Activated T-cell treated with anti-CD3 and anti-CD28 coated beads, Interleukin-2, amount 50 U/mL, for 4 hours (primary cell): Measurements from ENCODE around the gene CFDP1. TPM values are rescaled to one million over a fixed set of nuclear protein-coding genes. Genes with fewer than 3 reads are reported as not detected.

Experiments used
- ATAC-seq, 2 donors: fragments of 200-7000 bp; cut with Tn5 transposase; one replicate each; pipeline ENCODE4 v1.10.0; 2021
- DNase-seq: peaks from one replicate; pipeline ENCODE4 v3.0.0-alpha.2; 2020
- H3K27me3 Mint-ChIP-seq: one replicate; pipeline ENCODE4 v1.8.0; 2021; ENCODE audit warnings: low read depth, mixed read lengths
- H3K36me3 Mint-ChIP-seq: one replicate; pipeline ENCODE4 v1.8.0; 2022; ENCODE audit warnings: mixed read lengths; ENCODE audit not compliant: insufficient read depth
- H3K4me1 Mint-ChIP-seq: one replicate; pipeline ENCODE4 v1.8.0; 2021; ENCODE audit warnings: low read depth, mixed read lengths
- H3K4me3 Mint-ChIP-seq: one replicate; pipeline ENCODE4 v1.8.0; 2021; ENCODE audit warnings: mild to moderate bottlenecking, moderate library complexity, mixed read lengths
- H3K9me3 Mint-ChIP-seq: one replicate; pipeline ENCODE4 v1.8.0; 2021; ENCODE audit warnings: mixed read lengths
- total RNA-seq, 3 donors: library from RNA; stranded (reverse); gene quantifications; one replicate each; pipeline ENCODE4 v1.2.1, GENCODE V29; 2021

CFDP1 gene
- total RNA-seq, 3 donors from 2014 or later = 28.3 to 33.2 (median 28.6) TPM

DNA sequence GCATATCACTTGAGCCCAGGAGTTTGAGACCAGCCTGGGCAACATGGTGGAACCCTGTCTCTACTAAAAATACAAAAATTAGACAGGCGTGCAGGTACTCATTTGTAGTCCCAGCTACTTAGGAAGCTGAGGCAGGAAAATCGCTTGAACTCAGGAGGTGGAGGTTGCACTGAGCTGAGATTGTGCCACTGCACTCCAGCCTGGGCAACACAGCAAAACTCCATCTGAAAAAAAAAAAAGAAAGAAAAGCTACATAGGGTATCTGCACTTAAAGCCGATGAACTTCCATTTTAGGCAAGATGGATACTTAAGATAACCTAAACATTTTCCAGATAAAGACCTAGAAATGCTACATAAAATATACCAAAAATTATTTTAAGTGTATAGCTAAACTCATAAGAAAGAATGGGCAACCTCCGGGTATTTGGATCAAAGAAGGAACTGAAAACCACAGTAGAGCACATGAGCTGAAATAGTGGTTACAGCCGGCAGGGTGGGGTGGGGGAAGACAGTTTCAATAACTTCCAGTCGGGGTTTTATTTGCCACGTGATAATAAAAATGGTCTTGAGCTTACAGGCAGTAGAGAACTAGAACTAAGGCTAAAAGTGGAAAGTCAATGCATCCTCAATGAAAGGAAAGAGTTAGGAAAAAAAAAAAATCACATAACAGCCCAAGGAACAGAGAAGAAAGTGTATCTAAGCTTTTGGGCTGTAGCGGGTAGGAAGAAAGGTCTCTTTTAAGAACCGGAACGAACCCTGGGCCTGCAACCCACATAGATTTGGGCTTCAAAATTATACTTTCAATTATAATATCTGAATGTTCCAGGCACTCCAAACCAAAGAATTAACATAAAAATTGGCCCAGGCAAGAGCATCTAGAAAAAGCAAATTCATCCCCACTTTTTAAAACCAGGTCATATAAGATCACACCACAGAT, 53.1 kb downstream of the CFDP1 start:
- Mint-ChIP-seq H3K4me1 (peaks cover 53% of the 10 kb centered on the region), H3K4me3 (peak overlapping the region; percentile 72), H3K9me3 (no peaks in the 10 kb centered on the region), H3K27me3 (no peaks in the 10 kb centered on the region), H3K36me3 (peaks cover 41% of the 10 kb centered on the region)
- DNase-seq (peak; percentile 18), ATAC-seq (peak; percentile 65 to 67)

DNA sequence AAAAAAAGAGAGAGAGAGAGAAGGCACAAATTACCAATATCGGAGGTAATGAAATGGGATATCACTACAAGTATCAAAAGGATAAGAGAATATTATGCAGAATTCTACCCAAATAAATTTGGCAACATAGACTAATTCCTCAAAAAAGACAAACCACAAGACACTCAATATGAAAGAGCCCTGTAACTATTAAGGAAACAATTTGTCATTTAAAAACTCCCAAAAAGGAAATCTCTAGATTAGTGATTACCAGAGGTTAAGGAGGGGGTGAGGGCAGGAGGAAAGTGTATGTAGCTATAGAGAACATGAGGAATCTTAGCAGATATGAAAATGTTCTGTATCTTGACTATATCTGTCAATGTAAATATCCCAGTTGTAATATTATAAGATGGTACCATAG, 54.0 kb downstream of the CFDP1 start:
- Mint-ChIP-seq H3K36me3 (peaks cover 43% of the 10 kb centered on the region), H3K9me3 (no peaks in the 10 kb centered on the region), H3K4me3 (peak overlapping the region; percentile 37), H3K27me3 (no peaks in the 10 kb centered on the region), H3K4me1 (peaks cover 53% of the 10 kb centered on the region)
- peak; percentile 77 to 82 for ATAC-seq
- DNase-seq = no peak

DNA sequence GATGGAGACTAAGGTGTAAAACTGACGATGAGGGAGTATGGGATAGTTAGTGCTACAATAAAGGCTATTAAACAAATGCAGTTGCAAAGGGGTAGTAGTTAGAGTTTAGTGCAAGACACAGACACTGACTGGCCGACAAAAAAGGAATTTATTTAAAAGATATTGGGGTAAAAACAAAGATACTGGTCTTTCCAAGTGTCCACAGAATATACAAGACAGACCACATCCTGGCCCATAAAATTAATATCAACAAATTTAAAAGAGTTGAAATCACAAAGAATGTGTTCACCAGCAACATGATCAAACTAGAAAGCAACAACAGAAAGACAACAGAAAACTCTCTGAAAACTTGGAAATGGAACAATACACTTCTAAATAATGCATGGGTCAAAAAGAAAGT, 54.7 kb downstream of the CFDP1 start:
- no peak overlapping the region for H3K4me3 Mint-ChIP-seq
- H3K36me3 Mint-ChIP-seq = peaks cover 43% of the 10 kb centered on the region
- ATAC-seq (no peak), DNase-seq (no peak)
- H3K27me3 Mint-ChIP-seq = no peaks in the 10 kb centered on the region
- H3K9me3 Mint-ChIP-seq = no peaks in the 10 kb centered on the region
- H3K4me1 Mint-ChIP-seq = peaks cover 53% of the 10 kb centered on the region

- ATAC-seq (no peak), DNase-seq (no peak)
- Mint-ChIP-seq H3K9me3 (no peaks in the 10 kb centered on the region), H3K36me3 (peaks cover 43% of the 10 kb centered on the region), H3K27me3 (no peaks in the 10 kb centered on the region), H3K4me3 (no peak overlapping the region), H3K4me1 (peaks cover 53% of the 10 kb centered on the region)
Observed at GRCh38 chr16:75377729-75378386, 55.4 kb downstream of the CFDP1 start.

GRCh38 chr16:75376475-75377161, 56.7 kb downstream of the CFDP1 start:
- H3K9me3 Mint-ChIP-seq = no peaks in the 10 kb centered on the region

GRCh38 chr16:75374388-75374787, 58.9 kb downstream of the CFDP1 start:
- Mint-ChIP-seq H3K4me1 (peaks cover 21% of the 10 kb centered on the region), H3K27me3 (no peaks in the 10 kb centered on the region), H3K4me3 (no peak overlapping the region), H3K36me3 (peaks cover 38% of the 10 kb centered on the region), H3K9me3 (no peaks in the 10 kb centered on the region)
- no peak for DNase-seq
- ATAC-seq = no peak

More at GRCh38 chr16:75376475-75377161, 56.7 kb downstream of the CFDP1 start:
- no peak for DNase-seq
- Mint-ChIP-seq H3K4me3 (no peak overlapping the region), H3K27me3 (no peaks in the 10 kb centered on the region), H3K4me1 (peaks cover 42% of the 10 kb centered on the region), H3K36me3 (peaks cover 42% of the 10 kb centered on the region)
- ATAC-seq = no peak

DNA sequence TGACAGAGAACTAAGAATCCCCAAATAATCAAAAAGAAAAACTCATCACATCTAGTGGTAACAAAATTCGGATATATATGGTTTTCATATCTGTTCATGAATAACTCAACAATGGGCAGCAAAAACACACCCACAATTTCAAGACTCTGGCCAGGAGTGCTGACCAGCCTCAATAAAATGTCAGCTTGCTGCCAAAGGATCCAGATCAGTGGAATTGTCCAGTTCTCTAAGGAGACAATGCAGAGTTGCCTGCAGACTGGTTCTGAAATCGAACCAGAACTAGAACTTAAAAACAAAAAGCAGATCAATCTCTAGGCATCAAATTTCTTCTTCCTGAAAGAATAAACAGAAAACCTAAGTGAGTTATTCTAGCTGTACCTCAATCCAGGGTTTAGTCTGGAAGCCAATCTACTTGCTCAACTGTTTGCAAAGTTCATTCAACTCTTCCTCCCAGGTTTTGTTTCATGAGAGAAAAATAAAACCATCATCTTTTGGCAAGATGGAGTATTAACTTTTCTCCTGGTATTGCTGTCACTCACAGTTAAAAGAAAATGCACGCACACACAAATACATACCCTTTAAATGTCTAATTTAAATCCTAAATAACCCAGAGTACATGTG, 61.0 kb downstream of the CFDP1 start:
- Mint-ChIP-seq H3K9me3 (no peaks in the 10 kb centered on the region), H3K27me3 (no peaks in the 10 kb centered on the region), H3K36me3 (peaks cover 19% of the 10 kb centered on the region), H3K4me1 (peaks cover under 1% of the 10 kb centered on the region), H3K4me3 (no peak overlapping the region)
- DNase-seq (no peak), ATAC-seq (no peak)

DNA sequence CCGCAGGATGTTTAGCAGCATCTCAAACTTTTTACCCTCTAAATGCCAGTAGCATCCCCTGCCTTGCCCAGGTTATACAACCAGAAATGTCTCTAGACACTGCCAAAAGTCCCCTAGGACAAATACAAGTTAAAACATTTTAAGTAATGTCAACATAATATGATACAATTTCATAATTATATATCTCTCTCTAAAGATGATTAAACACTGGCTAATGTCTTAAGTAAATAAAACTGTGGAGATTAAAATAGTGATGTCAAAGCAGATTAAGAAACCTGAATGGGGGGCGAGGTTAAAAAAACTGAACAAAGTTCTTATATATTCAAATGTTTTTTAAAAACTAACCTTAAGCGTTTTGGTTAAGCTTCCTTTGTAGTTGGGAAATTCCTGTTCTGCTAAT, 62.1 kb downstream of the CFDP1 start:
- no peak for ATAC-seq
- Mint-ChIP-seq H3K4me3 (no peak overlapping the region), H3K36me3 (peaks cover 10% of the 10 kb centered on the region), H3K27me3 (no peaks in the 10 kb centered on the region), H3K9me3 (no peaks in the 10 kb centered on the region), H3K4me1 (no peaks in the 10 kb centered on the region)
- DNase-seq = no peak

DNA sequence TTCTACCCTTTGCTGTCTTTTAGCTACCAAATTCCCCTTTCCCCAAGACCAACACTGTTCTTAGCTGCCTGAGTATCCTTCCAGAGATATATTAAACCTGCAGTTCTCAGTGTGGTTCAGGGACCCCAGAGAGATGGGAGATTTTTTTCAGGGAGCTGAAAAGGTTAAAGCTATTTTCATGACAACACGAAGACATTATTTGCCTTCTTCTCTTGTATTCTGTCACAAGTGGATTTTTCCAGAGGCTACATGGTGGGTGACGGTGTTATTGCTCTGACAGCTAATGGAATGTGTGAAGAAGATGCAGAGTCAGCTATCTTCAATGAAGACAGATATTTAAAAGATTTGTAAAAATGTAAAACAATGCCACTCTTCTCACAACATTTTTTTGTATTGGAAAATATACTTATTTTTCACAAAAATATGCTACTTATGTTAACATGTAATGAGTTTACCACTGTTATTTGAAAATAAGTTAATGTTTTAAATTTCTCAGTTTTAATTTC, 69.0 kb downstream of the CFDP1 start:
- Mint-ChIP-seq H3K9me3 (no peaks in the 10 kb centered on the region), H3K4me3 (no peak overlapping the region), H3K27me3 (no peaks in the 10 kb centered on the region), H3K4me1 (no peaks in the 10 kb centered on the region), H3K36me3 (peaks cover 13% of the 10 kb centered on the region)
- no peak for ATAC-seq
- no peak for DNase-seq

DNA sequence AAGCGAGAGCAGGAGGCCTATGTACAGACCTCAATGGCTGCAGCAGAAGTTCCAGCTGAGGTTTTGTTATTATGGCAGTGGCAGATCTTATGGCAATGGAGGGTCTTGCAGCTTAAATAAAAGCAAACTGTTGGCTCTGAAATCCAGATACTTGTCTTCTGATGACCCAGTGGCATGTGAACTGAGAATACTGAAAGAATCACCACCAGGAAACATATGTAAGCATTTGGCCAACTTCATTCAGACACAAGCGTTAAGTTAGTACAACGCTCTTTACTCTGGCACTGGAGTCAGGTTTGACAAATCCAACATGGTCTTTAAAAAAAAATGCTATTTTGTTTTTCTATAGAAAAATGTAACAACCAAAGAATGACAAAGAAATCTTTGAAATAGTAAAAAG, 70.5 kb downstream of the CFDP1 start:
- no peaks in the 10 kb centered on the region for H3K9me3 Mint-ChIP-seq
- no peak overlapping the region for H3K4me3 Mint-ChIP-seq
- no peak for DNase-seq
- H3K36me3 Mint-ChIP-seq = peaks cover 13% of the 10 kb centered on the region
- no peaks in the 10 kb centered on the region for H3K27me3 Mint-ChIP-seq
- H3K4me1 Mint-ChIP-seq = no peaks in the 10 kb centered on the region
- no peak for ATAC-seq

DNA sequence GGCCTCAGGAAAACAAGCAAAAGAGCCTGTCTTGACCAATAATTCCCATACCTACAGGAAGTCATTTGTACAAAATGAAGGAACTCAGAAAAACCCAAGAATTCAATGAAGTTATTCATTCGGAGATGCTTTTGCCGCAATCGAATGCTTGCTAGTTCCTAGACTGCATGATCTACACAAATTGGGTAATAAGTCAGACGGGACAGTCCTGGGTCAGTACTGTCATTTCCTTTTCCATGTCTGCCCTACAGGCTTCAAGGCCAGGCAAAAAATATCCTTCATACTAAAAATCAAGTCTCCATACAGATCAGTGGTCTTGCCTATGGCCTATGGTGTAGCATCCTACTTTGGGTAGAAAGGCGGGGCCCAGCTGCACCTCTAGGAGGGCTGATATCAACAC, 71.4 kb downstream of the CFDP1 start:
- no peaks in the 10 kb centered on the region for H3K4me1 Mint-ChIP-seq
- H3K27me3 Mint-ChIP-seq = no peaks in the 10 kb centered on the region
- DNase-seq (no peak), ATAC-seq (no peak)
- no peaks in the 10 kb centered on the region for H3K9me3 Mint-ChIP-seq
- H3K4me3 Mint-ChIP-seq = no peak overlapping the region
- peaks cover 16% of the 10 kb centered on the region for H3K36me3 Mint-ChIP-seq

DNA sequence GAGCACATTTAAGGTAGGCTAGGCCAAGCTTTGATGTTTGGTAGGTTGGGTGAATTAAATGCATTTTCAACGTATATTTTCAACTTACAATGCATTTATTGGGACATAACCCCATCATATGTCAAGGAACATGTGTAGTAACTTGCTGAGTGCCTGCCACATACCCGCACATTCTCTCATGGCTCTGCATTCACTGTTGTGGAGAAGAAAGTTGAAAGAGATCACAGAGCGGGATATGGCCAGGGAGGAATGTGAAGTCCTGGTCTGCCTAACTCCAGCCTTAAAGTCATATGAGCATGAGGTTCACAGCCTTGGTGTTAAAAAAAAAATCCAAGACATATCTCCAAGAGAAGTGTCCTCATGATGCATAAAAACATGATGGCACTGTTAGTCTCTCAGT, 79.1 kb downstream of the CFDP1 start:
- ATAC-seq (no peak), DNase-seq (no peak)
- no peaks in the 10 kb centered on the region for H3K9me3 Mint-ChIP-seq
- no peaks in the 10 kb centered on the region for H3K4me1 Mint-ChIP-seq
- H3K27me3 Mint-ChIP-seq = no peaks in the 10 kb centered on the region
- peaks cover 18% of the 10 kb centered on the region for H3K36me3 Mint-ChIP-seq
- no peak overlapping the region for H3K4me3 Mint-ChIP-seq

DNA sequence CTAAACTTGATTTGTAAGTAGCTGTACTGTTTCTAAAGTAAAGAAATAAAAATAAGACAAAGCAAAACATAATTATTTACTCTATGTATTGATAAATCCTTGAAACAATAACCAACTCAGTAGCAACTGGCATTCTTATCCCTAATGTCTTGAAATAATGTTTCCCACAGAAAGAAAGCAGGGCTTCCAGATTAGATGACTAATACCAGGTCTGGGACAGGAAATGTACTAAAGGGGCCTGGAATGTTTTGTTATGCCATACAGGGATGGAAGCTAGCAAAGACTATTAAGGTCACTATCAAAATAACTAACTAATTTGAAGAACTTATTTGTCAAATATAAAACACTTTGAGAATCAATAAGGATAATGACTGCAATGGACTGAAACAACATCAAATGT, 82.1 kb downstream of the CFDP1 start:
- no peaks in the 10 kb centered on the region for H3K4me1 Mint-ChIP-seq
- H3K36me3 Mint-ChIP-seq = peaks cover 21% of the 10 kb centered on the region
- no peaks in the 10 kb centered on the region for H3K27me3 Mint-ChIP-seq
- DNase-seq (no peak), ATAC-seq (no peak)
- no peaks in the 10 kb centered on the region for H3K9me3 Mint-ChIP-seq
- H3K4me3 Mint-ChIP-seq = no peak overlapping the region

GRCh38 chr16:75345711-75346110, 87.6 kb downstream of the CFDP1 start:
- Mint-ChIP-seq H3K9me3 (no peaks in the 10 kb centered on the region), H3K36me3 (peaks cover 32% of the 10 kb centered on the region), H3K4me1 (no peaks in the 10 kb centered on the region), H3K4me3 (no peak overlapping the region), H3K27me3 (no peaks in the 10 kb centered on the region)
- DNase-seq = no peak
- no peak for ATAC-seq
